Effector memory CD8-positive, alpha-beta T cell (primary cell): Measurements from ENCODE around the gene RAB1A.
"Not testable (repeated sequence)": the region's sequence is repeated elsewhere in the genome, so short reads cannot be mapped to it uniquely, and the experiment has no call there.

ENCODE experiments used
- ATAC-seq: fragments of 150-1000 bp; cut with Tn5 transposase; replicated peaks from 2 replicates; pipeline ENCODE4 v1.10.0; 2021; ENCODE audit warnings: mild to moderate bottlenecking, moderate library complexity
- DNase-seq, 3 experiments: peaks; one replicate each; pipeline ENCODE4 v3.0.0; 2021
- H3K27ac Mint-ChIP-seq, 2 donors: one replicate each; pipeline ENCODE4 v1.8.0; 2022; ENCODE audit warnings: mild to moderate bottlenecking in 2 of 2, mixed read lengths in 2 of 2, moderate library complexity in 2 of 2
- H3K27me3 Mint-ChIP-seq, 2 donors: one replicate each; pipeline ENCODE4 v1.8.0; 2022; ENCODE audit warnings: mixed read lengths in 2 of 2
- H3K36me3 Mint-ChIP-seq: one replicate; pipeline ENCODE4 v1.8.0; 2022; ENCODE audit warnings: mild to moderate bottlenecking, moderate library complexity, mixed read lengths; ENCODE audit not compliant: insufficient read depth
- H3K4me1 Mint-ChIP-seq, 2 donors: one replicate each; pipeline ENCODE4 v1.8.0; 2022; ENCODE audit warnings: low read depth in 2 of 2, mixed read lengths in 2 of 2
- H3K4me3 Mint-ChIP-seq, 2 donors: one replicate each; pipeline ENCODE4 v1.8.0; 2022; ENCODE audit warnings: mild to moderate bottlenecking in 2 of 2, mixed read lengths in 2 of 2, moderate library complexity in 2 of 2
- H3K9me3 Mint-ChIP-seq, 2 donors: one replicate each; pipeline ENCODE4 v1.8.0; 2022; ENCODE audit warnings: mixed read lengths in 2 of 2

RAB1A gene

GRCh38 chr2:65128297-65129190 lies 1.4 kb downstream of the RAB1A start:
- no peaks in the 10 kb centered on the region for H3K9me3 Mint-ChIP-seq
- H3K27me3 Mint-ChIP-seq: no peaks in the 10 kb centered on the region
- DNase-seq (no peak), ATAC-seq (no peak)
- H3K36me3 Mint-ChIP-seq: peaks cover 49% of the 10 kb centered on the region
- peak overlapping the region; percentile 96 to 100 for H3K4me3 Mint-ChIP-seq
- peak overlapping the region; percentile 98 to 100 for H3K27ac Mint-ChIP-seq
- H3K4me1 Mint-ChIP-seq: peaks cover 33 to 55% of the 10 kb centered on the region in 2 donors

- Mint-ChIP-seq H3K4me1 (peaks cover 44 to 76% of the 10 kb centered on the region in 2 donors), H3K4me3 (peak overlapping the region in 1 of 2 donors; percentile 56), H3K27ac (peak overlapping the region in 1 of 2 donors; percentile 71), H3K36me3 (peaks cover 45% of the 10 kb centered on the region)
- not testable (repeated sequence) for H3K27me3 Mint-ChIP-seq, H3K9me3 Mint-ChIP-seq, DNase-seq, ATAC-seq
Measured at GRCh38 chr2:65125457-65125856, 4.4 kb downstream of the RAB1A start.

GRCh38 chr2:65122313-65122712 lies 7.6 kb downstream of the RAB1A start:
- H3K27me3 Mint-ChIP-seq: no peaks in the 10 kb centered on the region
- H3K9me3 Mint-ChIP-seq: no peaks in the 10 kb centered on the region
- H3K27ac Mint-ChIP-seq: no peak overlapping the region
- H3K4me3 Mint-ChIP-seq: peak overlapping the region; percentile 15 to 57
- H3K4me1 Mint-ChIP-seq: peaks cover 47 to 76% of the 10 kb centered on the region in 2 donors
- DNase-seq (no peak), ATAC-seq (peak; percentile 20)
- H3K36me3 Mint-ChIP-seq: peaks cover 35% of the 10 kb centered on the region

DNA sequence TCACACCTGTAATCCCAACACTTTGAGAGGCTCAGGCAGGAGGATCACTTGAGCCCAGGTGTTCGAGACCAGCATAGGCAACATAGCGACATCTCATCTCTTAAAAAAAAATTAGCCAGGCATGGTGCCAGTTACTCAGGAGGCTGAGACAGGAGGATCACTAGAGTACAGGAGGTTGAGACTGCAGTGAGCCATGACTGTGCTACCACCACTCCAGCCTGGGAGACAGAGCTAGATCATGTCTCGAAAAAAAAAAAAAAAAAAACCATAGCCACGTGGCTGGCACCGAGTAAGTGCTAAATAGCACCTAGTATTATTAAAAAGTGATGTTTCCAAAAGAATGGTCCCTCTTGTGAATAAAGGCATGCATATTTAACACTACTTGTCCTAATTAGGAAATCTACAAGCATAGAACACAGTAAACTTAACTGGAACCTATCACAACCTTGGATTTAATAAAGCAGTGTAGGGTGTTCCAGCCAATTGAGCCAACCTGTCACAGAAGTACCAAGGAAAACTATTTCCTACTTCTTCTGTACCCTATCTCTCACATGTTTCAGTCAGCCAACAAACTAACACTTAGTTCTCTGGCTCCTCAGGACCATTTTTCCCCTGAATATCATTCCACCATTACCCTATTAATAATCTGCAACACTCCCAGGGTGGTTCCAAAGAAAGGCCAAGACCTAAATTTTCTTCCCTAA lies 8.8 kb downstream of the RAB1A start:
- H3K27me3 Mint-ChIP-seq: no peaks in the 10 kb centered on the region
- DNase-seq (no peak), ATAC-seq (peak; percentile 34)
- peak overlapping the region in 1 of 2 donors; percentile 44 for H3K27ac Mint-ChIP-seq
- H3K4me1 Mint-ChIP-seq: peaks cover 47 to 77% of the 10 kb centered on the region in 2 donors
- H3K9me3 Mint-ChIP-seq: no peaks in the 10 kb centered on the region
- H3K4me3 Mint-ChIP-seq: peak overlapping the region; percentile 51 to 57
- peaks cover 40% of the 10 kb centered on the region for H3K36me3 Mint-ChIP-seq

DNA sequence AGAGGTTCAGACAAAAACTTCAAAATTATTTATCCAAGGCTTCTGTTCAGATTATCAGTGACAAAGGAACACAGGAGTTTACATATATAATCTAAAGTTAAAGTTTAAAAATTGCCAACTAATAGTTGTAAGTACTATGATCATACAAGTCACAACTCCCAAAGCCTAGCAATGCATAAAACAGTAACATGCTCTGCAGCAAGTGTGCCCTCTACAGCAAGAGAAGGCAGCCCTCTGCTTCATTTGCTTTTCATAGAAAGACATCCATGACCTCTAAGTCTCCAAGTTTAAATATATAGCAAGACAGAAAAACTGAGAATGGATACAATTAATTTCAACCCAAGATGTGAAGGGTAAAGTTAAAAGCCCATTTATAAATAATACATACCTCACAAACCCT lies 13.3 kb downstream of the RAB1A start:
- no peak for ATAC-seq
- H3K27ac Mint-ChIP-seq: no peak overlapping the region
- H3K9me3 Mint-ChIP-seq: no peaks in the 10 kb centered on the region
- peaks cover 23% of the 10 kb centered on the region for H3K36me3 Mint-ChIP-seq
- no peak for DNase-seq
- peaks cover 50 to 71% of the 10 kb centered on the region in 2 donors for H3K4me1 Mint-ChIP-seq
- peak overlapping the region in 1 of 2 donors; percentile 24 for H3K4me3 Mint-ChIP-seq
- H3K27me3 Mint-ChIP-seq: no peaks in the 10 kb centered on the region

- Mint-ChIP-seq H3K27ac (no peak overlapping the region), H3K4me1 (peaks cover 46 to 75% of the 10 kb centered on the region in 2 donors)
- ATAC-seq: no peak
Measured at GRCh38 chr2:65114921-65115320, 15.0 kb downstream of the RAB1A start.

GRCh38 chr2:65113816-65114215 lies 16.1 kb downstream of the RAB1A start:
- peak overlapping the region in 1 of 2 donors; percentile 28 for H3K27ac Mint-ChIP-seq
- H3K27me3 Mint-ChIP-seq: no peaks in the 10 kb centered on the region
- DNase-seq: no peak
- H3K4me1 Mint-ChIP-seq: peaks cover 43 to 71% of the 10 kb centered on the region in 2 donors
- H3K9me3 Mint-ChIP-seq: no peaks in the 10 kb centered on the region
- peaks cover 39% of the 10 kb centered on the region for H3K36me3 Mint-ChIP-seq
- H3K4me3 Mint-ChIP-seq: no peak overlapping the region
- ATAC-seq: no peak

More at GRCh38 chr2:65114921-65115320, 15.0 kb downstream of the RAB1A start:
- H3K27me3 Mint-ChIP-seq: no peaks in the 10 kb centered on the region
- H3K9me3 Mint-ChIP-seq: no peaks in the 10 kb centered on the region
- H3K36me3 Mint-ChIP-seq: peaks cover 31% of the 10 kb centered on the region
- no peak for DNase-seq
- peak overlapping the region in 1 of 2 donors; percentile 25 for H3K4me3 Mint-ChIP-seq

GRCh38 chr2:65113229-65113628 lies 16.7 kb downstream of the RAB1A start:
- Mint-ChIP-seq H3K36me3 (peaks cover 43% of the 10 kb centered on the region), H3K27me3 (no peaks in the 10 kb centered on the region), H3K4me1 (peaks cover 42 to 68% of the 10 kb centered on the region in 2 donors), H3K4me3 (no peak overlapping the region), H3K27ac (peak overlapping the region in 1 of 2 donors; percentile 54), H3K9me3 (no peaks in the 10 kb centered on the region)
- DNase-seq (no peak), ATAC-seq (no peak)

DNA sequence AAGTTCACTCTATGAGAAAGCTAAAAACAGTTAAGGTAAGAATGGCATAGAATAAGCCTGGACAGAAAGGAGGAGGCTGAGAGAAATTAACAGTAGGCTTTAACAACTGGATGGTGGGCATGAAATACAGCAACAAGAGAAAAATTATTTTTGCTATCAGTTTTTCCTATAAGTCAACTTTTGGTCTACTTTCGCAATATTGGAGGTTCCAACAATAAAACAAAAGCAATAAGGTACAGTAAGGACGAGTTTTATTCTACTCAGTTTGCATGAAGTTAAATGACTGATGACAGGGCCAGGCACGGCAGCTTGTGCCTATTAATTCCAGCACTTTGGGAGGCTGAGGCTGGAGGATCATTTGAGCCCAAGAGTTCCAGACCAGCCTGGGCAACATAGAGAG lies 17.3 kb downstream of the RAB1A start:
- peak overlapping the region in 1 of 2 donors; percentile 29 for H3K4me3 Mint-ChIP-seq

DNA sequence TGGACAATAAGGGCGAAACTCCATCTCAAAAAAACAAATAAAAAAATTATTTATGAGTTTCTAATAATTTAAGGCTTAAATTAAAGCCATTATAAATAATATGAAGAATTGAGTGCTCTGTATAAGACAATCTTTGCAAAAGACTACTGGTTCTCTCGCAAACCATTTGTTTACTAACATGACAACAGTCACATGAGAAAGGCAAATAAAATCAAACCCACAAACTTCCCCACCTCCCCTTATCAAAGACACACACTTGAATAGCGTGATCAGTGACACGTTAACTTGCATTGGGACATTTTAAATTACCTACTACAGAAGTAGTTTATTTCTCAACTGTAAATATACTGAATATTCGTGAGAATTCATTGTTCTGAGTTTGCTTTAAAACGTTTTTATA lies 21.1 kb downstream of the RAB1A start:
- Mint-ChIP-seq H3K4me1 (peaks cover 28 to 53% of the 10 kb centered on the region in 2 donors), H3K27ac (no peak overlapping the region), H3K4me3 (no peak overlapping the region), H3K27me3 (no peaks in the 10 kb centered on the region), H3K9me3 (no peaks in the 10 kb centered on the region), H3K36me3 (peaks cover 60% of the 10 kb centered on the region)
- DNase-seq (no peak), ATAC-seq (no peak)

More for the DNA sequence above, 17.3 kb downstream of the RAB1A start:
- ATAC-seq (no peak), DNase-seq (no peak)
- peak overlapping the region in 1 of 2 donors; percentile 54 for H3K27ac Mint-ChIP-seq
- peaks cover 39 to 62% of the 10 kb centered on the region in 2 donors for H3K4me1 Mint-ChIP-seq
- H3K9me3 Mint-ChIP-seq: no peaks in the 10 kb centered on the region
- H3K27me3 Mint-ChIP-seq: no peaks in the 10 kb centered on the region
- peaks cover 48% of the 10 kb centered on the region for H3K36me3 Mint-ChIP-seq

- peaks cover 24 to 44% of the 10 kb centered on the region in 2 donors for H3K4me1 Mint-ChIP-seq
- H3K9me3 Mint-ChIP-seq: no peaks in the 10 kb centered on the region
- ATAC-seq (no peak), DNase-seq (no peak)
- peaks cover 72% of the 10 kb centered on the region for H3K36me3 Mint-ChIP-seq
- H3K27me3 Mint-ChIP-seq: no peaks in the 10 kb centered on the region
- peak overlapping the region in 1 of 2 donors; percentile 44 for H3K27ac Mint-ChIP-seq
- H3K4me3 Mint-ChIP-seq: no peak overlapping the region
Measured at GRCh38 chr2:65107530-65107929, 22.4 kb downstream of the RAB1A start.

DNA sequence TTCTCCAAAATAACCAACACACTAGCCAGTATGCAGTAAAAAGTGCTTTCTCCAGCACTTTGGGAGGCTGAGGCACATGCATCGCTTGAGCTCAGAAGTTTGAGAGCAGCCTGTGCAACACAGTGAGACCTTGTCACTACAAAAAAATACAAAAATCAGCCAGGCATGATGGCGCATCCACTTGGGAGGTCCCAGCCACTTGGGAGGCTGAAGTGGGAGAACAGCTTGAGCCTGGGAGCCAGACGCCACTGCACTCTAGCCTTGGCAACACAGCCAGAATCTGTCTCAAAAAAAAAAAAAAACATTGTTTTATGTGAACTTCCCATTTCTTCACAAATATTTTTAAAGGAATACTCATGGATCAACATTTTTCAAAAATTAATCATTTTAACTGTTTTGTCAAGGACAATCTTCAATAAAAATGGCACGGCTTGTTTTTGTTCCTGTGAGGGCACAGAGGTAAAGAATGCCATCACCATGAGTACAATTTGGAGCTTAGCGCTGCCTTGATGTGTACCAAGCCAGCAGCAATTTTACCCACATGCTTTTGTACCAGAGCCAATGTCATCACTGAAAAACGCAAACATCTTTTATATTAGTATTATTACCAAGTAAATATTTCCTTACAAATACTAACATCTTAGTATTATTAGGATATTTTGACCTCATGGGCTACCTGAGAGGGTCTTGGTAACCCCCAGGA lies 26.7 kb downstream of the RAB1A start:
- no peak overlapping the region for H3K4me3 Mint-ChIP-seq
- H3K27ac Mint-ChIP-seq: no peak overlapping the region
- H3K36me3 Mint-ChIP-seq: peaks cover 76% of the 10 kb centered on the region
- no peak for DNase-seq
- peaks cover 10 to 29% of the 10 kb centered on the region in 2 donors for H3K4me1 Mint-ChIP-seq
- H3K9me3 Mint-ChIP-seq: no peaks in the 10 kb centered on the region
- H3K27me3 Mint-ChIP-seq: no peaks in the 10 kb centered on the region
- ATAC-seq: no peak

GRCh38 chr2:65101071-65101470 lies 28.8 kb downstream of the RAB1A start:
- DNase-seq (no peak), ATAC-seq (no peak)
- peaks cover 82% of the 10 kb centered on the region for H3K36me3 Mint-ChIP-seq
- no peak overlapping the region for H3K27ac Mint-ChIP-seq
- H3K27me3 Mint-ChIP-seq: no peaks in the 10 kb centered on the region
- H3K4me1 Mint-ChIP-seq: peaks cover 3 to 36% of the 10 kb centered on the region in 2 donors
- no peak overlapping the region for H3K4me3 Mint-ChIP-seq
- H3K9me3 Mint-ChIP-seq: no peaks in the 10 kb centered on the region
